Kidney glomerular epithelial cell (primary cell): ENCODE data around the gene ATP6V1F.
"Not testable (repeated sequence)": the region's sequence is repeated elsewhere in the genome, so short reads cannot be mapped to it uniquely, and the experiment has no call there.

Experiments used
- DNase-seq: peaks from one replicate; lab custom pipeline; 2025; lab: John Stamatoyannopoulos, UW

ATP6V1F gene

DNA sequence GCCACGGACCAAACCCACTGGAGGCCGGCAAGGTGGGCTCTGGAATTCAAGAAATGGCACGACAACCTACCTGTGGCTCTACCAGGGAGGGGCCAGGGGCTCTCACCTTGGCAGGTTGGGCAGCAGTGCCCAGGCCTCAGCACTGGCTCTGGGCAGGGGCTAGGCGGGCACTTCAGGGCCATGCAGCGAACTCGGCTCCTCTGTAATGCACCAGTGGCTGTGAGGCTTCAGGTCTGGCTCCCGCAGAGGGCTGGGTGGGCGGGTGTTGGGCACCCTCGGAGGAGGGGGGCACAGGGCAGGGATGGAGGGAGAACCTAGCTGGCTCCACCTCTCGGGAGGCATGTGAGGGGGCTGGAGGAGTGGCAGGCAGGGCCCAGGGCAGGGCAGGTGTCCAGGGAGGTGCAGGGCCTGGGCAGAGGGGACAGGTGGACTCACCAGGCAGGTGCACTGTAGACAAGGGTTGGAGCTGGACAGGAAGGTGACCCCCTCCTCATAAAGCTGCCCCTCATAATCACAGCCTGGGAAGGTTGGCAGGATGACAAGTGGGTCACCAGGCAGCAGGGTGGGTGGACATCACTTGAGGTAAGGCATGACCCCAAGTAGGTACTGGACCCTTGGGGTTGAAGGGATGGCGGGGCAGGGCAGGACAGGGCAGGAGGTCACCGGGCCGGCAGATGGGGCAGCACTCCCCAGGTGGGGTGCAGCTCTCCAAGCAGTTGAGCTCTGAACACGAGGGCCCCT lies 41.1 kb downstream of the ATP6V1F start:
- no peak for DNase-seq

- DNase-seq = peak; percentile 50
These were observed 41.9 kb downstream of the ATP6V1F start for GRCh38 chr7:128904381-128905197.

GRCh38 chr7:128906001-128906765 lies 43.5 kb downstream of the ATP6V1F start:
- no peak for DNase-seq

- DNase-seq = no peak
These were observed 44.3 kb downstream of the ATP6V1F start for GRCh38 chr7:128906766-128907559.

GRCh38 chr7:128908750-128909624 lies 46.3 kb downstream of the ATP6V1F start:
- DNase-seq = no peak

- peak; percentile 61 for DNase-seq
These were observed 47.2 kb downstream of the ATP6V1F start for GRCh38 chr7:128909625-128910568.

GRCh38 chr7:128910569-128910945 lies 47.9 kb downstream of the ATP6V1F start, which contains the start of gene KCP:
Gene KCP, minus strand, starts transcription at chr7:128910709. Its CDS starts 33 bp downstream, at chr7:128910676.
- DNase-seq = no peak

DNA sequence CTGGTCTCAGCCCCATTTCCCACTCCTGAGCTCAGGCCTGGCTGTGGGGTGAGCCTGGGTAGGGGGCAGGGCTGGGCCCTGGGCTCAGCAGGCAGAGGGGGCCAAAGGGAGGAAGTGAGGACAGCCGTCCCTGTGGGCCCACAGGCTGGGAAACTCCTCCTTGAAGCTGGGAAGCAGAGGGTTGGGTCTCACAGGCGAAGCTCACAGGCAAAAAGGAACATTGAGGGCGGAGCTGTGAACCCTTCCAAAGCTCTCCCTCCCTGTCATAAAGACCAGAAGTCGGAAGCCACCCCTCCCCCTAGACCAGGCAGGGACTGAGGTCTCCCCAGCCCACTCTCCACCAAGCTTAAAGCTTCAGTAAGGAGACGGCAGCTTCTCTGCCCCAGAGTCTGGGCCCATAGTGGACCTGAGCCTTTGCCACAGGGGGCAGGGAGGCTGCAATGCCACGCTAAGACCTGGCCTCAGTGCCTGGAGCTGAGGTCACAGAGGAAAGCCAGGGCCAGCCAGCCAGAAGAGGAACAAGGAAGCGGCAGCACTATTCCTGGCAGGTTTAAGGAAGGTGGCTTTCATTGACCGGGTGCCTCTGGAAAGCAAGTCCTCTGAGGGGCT lies 48.9 kb downstream of the ATP6V1F start:
- no peak for DNase-seq

DNA sequence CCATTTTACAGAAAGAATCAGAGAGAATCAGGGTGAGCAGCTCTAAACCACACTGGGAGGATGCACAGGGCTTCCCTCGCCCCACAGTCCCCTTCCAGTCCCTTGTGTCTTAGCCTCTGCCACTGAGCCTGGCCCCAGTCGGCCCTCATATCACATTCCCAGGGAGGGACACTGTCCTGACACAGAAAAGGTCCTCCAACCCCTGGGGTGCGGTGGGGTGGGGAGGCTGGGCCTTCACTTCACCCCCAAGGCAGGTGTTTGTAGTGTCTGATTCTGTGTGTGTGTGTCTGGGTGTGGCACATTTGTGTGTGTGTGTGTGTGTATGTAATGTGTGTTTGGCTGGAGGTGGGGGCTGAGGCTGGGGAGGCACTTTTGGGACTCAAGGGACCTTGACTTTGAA lies 49.6 kb downstream of the ATP6V1F start:
- DNase-seq = no peak

DNA sequence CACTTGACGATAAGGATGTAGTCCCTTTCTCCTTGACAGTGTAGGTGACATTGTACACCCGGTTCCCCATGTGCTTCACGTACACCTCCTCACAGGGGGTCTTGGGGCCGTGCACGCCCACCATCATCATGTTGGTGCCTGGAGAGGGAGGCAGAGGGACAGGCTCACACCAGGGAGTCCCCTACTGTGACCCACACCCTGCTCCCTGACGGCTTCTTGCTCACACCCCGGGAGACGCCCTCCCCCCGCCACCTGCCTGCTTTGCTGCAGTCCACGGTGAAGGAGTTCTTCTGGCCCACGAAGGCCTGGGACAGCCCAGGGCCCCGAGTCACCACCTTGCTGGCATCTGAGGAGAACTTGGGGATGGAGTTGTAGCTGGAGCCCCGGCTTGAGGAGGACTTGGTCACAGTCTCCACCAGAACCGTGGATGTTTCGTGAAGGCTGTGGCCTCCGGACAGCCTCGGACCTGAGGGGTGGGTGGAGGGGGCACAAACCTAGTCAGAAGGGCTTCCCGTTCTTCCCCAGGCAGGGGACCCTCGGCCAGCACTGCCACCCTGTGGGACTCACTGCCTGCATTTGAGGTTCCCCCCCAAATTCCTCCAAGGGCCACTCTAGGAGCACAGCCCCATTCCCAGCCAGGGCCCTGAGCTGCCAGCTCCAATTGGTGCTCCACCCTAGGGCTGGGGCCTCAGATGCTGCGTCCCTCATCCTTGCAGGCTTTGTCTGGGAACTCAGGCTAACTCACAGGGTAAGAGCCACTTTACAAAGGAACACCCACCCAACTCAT lies 50.2 kb downstream of the ATP6V1F start:
- DNase-seq = not testable (repeated sequence)

- DNase-seq = no peak
These were observed 51.4 kb downstream of the ATP6V1F start for GRCh38 chr7:128913870-128914565.

- no peak for DNase-seq
These were observed 52.0 kb downstream of the ATP6V1F start for GRCh38 chr7:128914566-128915151.

- no peak for DNase-seq
These were observed 52.7 kb downstream of the ATP6V1F start for GRCh38 chr7:128915271-128915819.
